ENCODE results near the gene SNX21. TPM values are rescaled to one million over a fixed set of nuclear protein-coding genes. Genes with fewer than 3 reads are reported as not detected.

Gene SNX21
- total RNA-seq, 8 experiments from 2014 or later, result 7.6 to 42.1 (median 15.8) TPM

DNA sequence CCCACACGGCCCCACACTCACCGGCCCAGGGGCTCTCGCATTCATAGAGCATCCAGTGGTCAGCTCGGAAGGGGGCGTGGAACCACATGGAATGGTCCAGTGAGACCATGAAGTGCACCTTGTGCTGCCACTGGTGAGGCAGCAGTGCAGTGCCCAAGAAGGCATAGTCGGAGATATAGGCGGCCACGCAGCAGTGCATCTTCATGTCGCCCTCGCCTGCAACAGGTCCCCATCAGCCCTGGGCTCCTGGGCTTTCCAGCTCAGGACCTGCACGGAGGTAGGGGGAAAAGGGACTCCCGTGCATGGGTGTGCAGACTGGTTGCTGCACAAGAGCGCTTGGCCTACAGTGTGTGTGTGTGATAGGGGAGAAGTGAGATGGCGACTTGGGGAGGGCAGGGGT, 9.9 kb downstream of the SNX21 start:
- no peaks in the 10 kb centered on the region for H3K4me1 ChIP-seq (replicated peaks in 1 of 2)
- peak in 1 of 8 experiments; percentile 27 for ATAC-seq (replicated peaks in 6 of 8)
- H3K27ac ChIP-seq, result no peak overlapping the region
- H3K4me3 ChIP-seq, result no peak overlapping the region
- in situ Hi-C loops (cut with MboI; ENCODE audit: low pct_unique_long_range_greater_than_20kb in 2 of 9, low sequenced_read_pairs in 9 of 9, unreplicated experiment in 9 of 9), result no loop called here
- WGBS, 10 experiments, result 80 to 96% (median 92%) methylated on average over 2 to 13 of the region's 14 CpGs; no CpG with 5 or more reads in 5 of the 10 experiments

DNA sequence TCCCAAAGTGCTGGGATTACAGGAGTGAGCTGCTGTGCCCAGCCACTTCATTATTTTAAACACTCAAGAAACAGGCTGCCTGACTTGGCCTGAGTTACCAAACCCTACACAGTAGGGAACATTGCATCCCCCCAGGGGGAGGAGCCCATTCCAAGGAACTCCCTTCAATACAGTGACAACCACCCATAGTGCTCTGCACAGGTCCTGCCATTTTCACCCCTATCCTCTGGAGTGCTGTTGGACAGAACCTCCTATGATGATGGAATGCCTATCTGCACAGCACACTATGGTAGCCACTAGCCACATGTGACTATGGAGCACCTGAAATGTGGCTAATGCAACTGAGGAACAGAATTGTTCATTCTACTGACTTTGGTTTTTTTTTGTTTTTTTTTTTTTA, 11.9 kb downstream of the SNX21 start:
- Histone ChIP-seq H3K27ac (no peak overlapping the region), H3K4me1 (replicated peaks in 1 of 2) (no peaks in the 10 kb centered on the region), H3K4me3 (no peak overlapping the region)
- ATAC-seq (replicated peaks in 6 of 8), result peak in 2 of 8 experiments; percentile 26 to 48
- in situ Hi-C loops (cut with MboI; ENCODE audit: low pct_unique_long_range_greater_than_20kb in 2 of 9, low sequenced_read_pairs in 9 of 9, unreplicated experiment in 9 of 9), result no loop called here

- no peaks in the 10 kb centered on the region for H3K4me1 ChIP-seq (replicated peaks in 1 of 2)
- ATAC-seq (replicated peaks in 6 of 8), result no peak
- no peak overlapping the region for H3K4me3 ChIP-seq
- WGBS, 10 experiments, result 67 to 100% (median 98%) methylated on average over 2 to 5 of the region's 8 CpGs; no CpG with 5 or more reads in 6 of the 10 experiments
- H3K27ac ChIP-seq, result no peak overlapping the region
- in situ Hi-C loops (cut with MboI; ENCODE audit: low pct_unique_long_range_greater_than_20kb in 2 of 9, low sequenced_read_pairs in 9 of 9, unreplicated experiment in 9 of 9), result no loop called here
These were observed 14.8 kb downstream of the SNX21 start for GRCh38 chr20:45848421-45848820.

DNA sequence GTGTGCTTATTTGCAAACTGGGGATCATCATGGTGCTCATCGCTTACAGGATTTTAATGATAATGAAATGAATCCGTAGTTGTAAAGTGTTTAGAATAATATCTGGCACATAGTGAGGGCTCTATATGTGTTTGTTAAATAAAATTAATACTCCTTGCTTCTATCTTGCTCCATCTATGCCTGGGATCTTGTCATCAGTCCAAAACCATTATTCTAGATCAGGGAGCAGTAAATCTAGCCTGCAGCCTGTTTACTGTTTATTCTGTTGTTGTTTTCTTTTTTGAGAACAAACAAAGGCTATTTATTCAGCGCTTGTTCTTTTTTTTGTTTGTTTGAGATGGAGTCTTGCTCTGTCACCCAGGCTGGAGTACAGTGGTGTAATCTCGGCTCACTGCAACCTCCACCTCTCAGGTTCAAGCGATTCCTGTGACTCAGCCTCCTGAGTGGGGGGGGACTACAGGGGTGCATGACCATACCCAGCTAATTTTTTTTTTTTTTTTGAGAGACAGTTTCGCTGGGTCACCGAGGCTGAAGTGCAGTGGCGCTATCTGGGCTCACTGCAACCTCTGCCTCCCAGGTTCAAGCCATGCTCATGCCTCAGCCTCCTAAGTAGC, 15.5 kb downstream of the SNX21 start:
- Histone ChIP-seq H3K4me3 (no peak overlapping the region), H3K4me1 (replicated peaks in 1 of 2) (no peaks in the 10 kb centered on the region), H3K27ac (no peak overlapping the region)
- in situ Hi-C loops (cut with MboI; ENCODE audit: low pct_unique_long_range_greater_than_20kb in 2 of 9, low sequenced_read_pairs in 9 of 9, unreplicated experiment in 9 of 9), result no loop called here
- ATAC-seq (replicated peaks in 6 of 8), result peak in 2 of 8 experiments; percentile 29 to 41
- WGBS, 10 experiments, result 70 to 100% (median 91%) methylated on average over 1 to 7 of the region's 8 CpGs; no CpG with 5 or more reads in 1 of the 10 experiments

- Histone ChIP-seq H3K4me3 (no peak overlapping the region), H3K27ac (no peak overlapping the region), H3K4me1 (replicated peaks in 1 of 2) (no peaks in the 10 kb centered on the region)
- no peak for ATAC-seq (replicated peaks in 6 of 8)
- in situ Hi-C loops (cut with MboI; ENCODE audit: low pct_unique_long_range_greater_than_20kb in 2 of 9, low sequenced_read_pairs in 9 of 9, unreplicated experiment in 9 of 9), result no loop called here
- WGBS, 10 experiments, result 75 to 100% (median 100%) methylated on average over 1 to 2 of the region's 2 CpGs; no CpG with 5 or more reads in 4 of the 10 experiments
These were observed 16.6 kb downstream of the SNX21 start for GRCh38 chr20:45850238-45850637.

GRCh38 chr20:45850926-45851325, 17.3 kb downstream of the SNX21 start:
- Histone ChIP-seq H3K27ac (no peak overlapping the region), H3K4me1 (replicated peaks in 1 of 2) (peaks cover 3 to 4% of the 10 kb centered on the region in 2 donors), H3K4me3 (no peak overlapping the region)
- no peak for ATAC-seq (replicated peaks in 6 of 8)
- in situ Hi-C loops (cut with MboI; ENCODE audit: low pct_unique_long_range_greater_than_20kb in 2 of 9, low sequenced_read_pairs in 9 of 9, unreplicated experiment in 9 of 9), result no loop called here
- WGBS, 10 experiments, result 80 to 100% (median 100%) methylated on average over 1 of the region's 1 CpG; no CpG with 5 or more reads in 7 of the 10 experiments

- in situ Hi-C loops (cut with MboI; ENCODE audit: low pct_unique_long_range_greater_than_20kb in 2 of 9, low sequenced_read_pairs in 9 of 9, unreplicated experiment in 9 of 9), result no loop called here
- no peak overlapping the region for H3K27ac ChIP-seq
- H3K4me1 ChIP-seq (replicated peaks in 1 of 2), result peaks cover 7 to 9% of the 10 kb centered on the region in 2 donors
- ATAC-seq (replicated peaks in 6 of 8), result no peak
- H3K4me3 ChIP-seq, result no peak overlapping the region
These were observed 17.9 kb downstream of the SNX21 start for GRCh38 chr20:45851501-45851900.

- Histone ChIP-seq H3K4me1 (replicated peaks in 1 of 2) (peaks cover 7 to 10% of the 10 kb centered on the region in 2 donors), H3K4me3 (no peak overlapping the region), H3K27ac (no peak overlapping the region)
- WGBS, 10 experiments, result 86 to 100% (median 98%) methylated on average over 1 to 6 of the region's 6 CpGs; no CpG with 5 or more reads in 4 of the 10 experiments
- in situ Hi-C loops (cut with MboI; ENCODE audit: low pct_unique_long_range_greater_than_20kb in 2 of 9, low sequenced_read_pairs in 9 of 9, unreplicated experiment in 9 of 9), result no loop called here
- no peak for ATAC-seq (replicated peaks in 6 of 8)
These were observed 18.7 kb downstream of the SNX21 start for GRCh38 chr20:45852326-45852725.

DNA sequence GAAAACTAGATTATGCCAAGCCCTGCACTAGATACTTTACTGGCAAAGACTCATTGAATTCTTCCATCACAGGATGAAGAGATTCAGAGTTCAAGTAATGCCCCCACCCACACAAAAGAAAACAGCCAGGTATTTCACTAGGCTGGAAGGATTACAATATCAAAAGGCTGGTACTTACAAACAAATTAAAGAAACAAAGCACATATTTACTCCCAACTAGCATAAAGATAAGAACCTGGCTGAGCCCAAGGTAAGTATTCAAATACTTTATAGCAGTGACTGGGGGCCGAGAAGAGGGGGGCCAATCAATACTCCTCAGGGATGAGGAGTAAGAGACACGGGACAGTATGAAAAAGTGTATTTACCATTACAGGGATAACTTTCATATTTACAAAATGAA, 19.9 kb downstream of the SNX21 start:
- peaks cover 13 to 15% of the 10 kb centered on the region in 2 donors for H3K4me1 ChIP-seq (replicated peaks in 1 of 2)
- 20 to 89% (median 50%) methylated on average over 1 to 2 of the region's 2 CpGs; no CpG with 5 or more reads in 2 of the 10 experiments for WGBS, 10 experiments
- no peak overlapping the region for H3K4me3 ChIP-seq
- no peak overlapping the region for H3K27ac ChIP-seq
- in situ Hi-C loops (cut with MboI; ENCODE audit: low pct_unique_long_range_greater_than_20kb in 2 of 9, low sequenced_read_pairs in 9 of 9, unreplicated experiment in 9 of 9), result no loop called here
- ATAC-seq (replicated peaks in 6 of 8), result no peak

DNA sequence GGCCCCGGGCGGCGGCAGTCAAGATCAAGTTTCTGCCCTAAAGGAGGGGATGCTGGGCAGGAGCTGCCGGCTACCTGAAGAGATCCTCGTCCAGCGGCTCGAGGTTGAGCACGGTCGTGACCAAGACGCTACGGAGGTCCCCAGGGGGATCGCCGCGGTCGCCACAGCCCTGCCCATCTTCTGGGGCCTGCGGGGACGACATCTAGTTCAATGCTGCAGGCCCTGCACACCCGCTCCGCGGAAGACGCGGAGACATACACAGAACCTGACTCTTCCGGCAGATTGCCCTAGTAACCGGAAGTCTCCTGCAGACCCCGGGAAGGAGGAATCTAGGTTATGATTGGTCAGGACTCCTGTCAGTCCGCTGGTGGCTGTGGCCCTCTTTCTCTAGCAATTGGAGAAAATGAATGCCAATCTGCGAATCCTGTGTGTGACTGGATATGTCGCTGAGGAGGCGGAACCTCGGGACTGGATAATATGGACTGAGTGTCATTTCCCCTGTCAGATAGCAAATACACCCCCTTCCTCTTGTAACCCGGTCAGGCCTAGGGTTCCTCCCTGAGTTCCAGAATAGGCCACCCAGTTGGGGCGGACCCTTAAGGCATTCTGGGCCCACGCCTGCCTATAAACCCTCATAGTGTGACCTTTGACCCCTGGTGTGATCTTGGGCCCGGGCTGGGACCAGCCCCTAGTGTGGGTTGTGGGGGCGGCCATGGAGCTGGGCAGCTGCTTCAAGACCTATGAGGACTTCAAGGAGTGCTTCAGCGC, 23.7 kb downstream of the SNX21 start, which contains the start of the genes ACOT8 and ZSWIM3:
TSS of gene ACOT8 (minus strand) at position 279 of the 768 bp plus-strand sequence. CDS start at position 202, 77 bp downstream.
TSS of gene ZSWIM3 (plus strand) at position 501 of the 768 bp plus-strand sequence. CDS start at position 713, 212 bp downstream.
- peaks cover 16 to 26% of the 10 kb centered on the region in 2 donors for H3K4me1 ChIP-seq (replicated peaks in 1 of 2)
- in situ Hi-C loops (cut with MboI; ENCODE audit: low pct_unique_long_range_greater_than_20kb in 2 of 9, low sequenced_read_pairs in 9 of 9, unreplicated experiment in 9 of 9), result no loop called here
- peak; percentile 96 to 99 (median 98) for ATAC-seq (replicated peaks in 6 of 8)
- peak within 1 kb of the TSS; percentile 75 to 86 (median 82) for H3K4me3 ChIP-seq
- 0 to 4% (median 0%) methylated on average over 2 to 10 of the region's 36 CpGs; no CpG with 5 or more reads in 3 of the 10 experiments for WGBS, 10 experiments
- peak within 1 kb of the TSS; percentile 82 to 88 for H3K27ac ChIP-seq

DNA sequence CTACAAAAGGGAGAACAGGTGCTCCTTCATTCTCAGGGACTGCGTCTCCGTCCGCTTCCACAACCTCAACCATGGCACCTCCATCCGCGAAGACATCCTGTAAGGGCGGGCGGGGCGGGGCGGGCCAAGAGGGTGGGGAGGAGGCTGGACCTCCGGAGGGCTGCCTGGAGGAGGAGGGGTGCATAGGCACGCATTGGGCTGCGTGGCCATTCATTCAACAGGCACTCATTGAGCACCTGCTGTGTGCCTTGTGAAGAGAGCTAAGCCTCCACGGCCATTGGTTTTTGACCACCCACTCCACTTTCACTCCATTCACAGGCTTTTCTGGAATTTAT, 24.2 kb downstream of the SNX21 start:
- ATAC-seq (replicated peaks in 6 of 8), result peak in 3 of 8 experiments; percentile 8 to 13 (median 9)
- H3K4me1 ChIP-seq (replicated peaks in 1 of 2), result peaks cover 16 to 26% of the 10 kb centered on the region in 2 donors
- H3K27ac ChIP-seq, result peak overlapping the region; percentile 82 to 86
- in situ Hi-C loops (cut with MboI; ENCODE audit: low pct_unique_long_range_greater_than_20kb in 2 of 9, low sequenced_read_pairs in 9 of 9, unreplicated experiment in 9 of 9), result no loop called here
- H3K4me3 ChIP-seq, result peak overlapping the region; percentile 75 to 86 (median 82)
- 20 to 43% methylated on average over 1 of the region's 13 CpGs; no CpG with 5 or more reads in 8 of the 10 experiments for WGBS, 10 experiments

DNA sequence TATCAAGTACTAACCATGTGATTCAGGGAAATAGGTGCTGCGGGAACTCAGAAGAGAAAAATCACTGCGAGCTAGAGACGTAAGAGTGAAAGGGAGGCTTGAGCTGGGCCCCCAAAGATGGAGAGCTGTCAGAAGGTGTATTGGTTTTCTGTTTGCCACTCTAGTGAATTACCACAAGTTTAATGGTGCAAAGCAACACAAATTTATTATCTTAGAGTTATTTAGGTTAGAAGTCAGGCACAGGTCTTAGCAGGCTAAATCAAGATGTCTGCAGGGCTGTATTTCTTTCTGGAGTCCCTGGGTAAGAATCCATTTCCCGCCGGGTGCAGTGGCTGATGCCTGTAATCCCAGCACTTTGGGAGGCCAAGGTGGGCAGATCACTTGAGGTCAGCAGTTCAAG, 26.3 kb downstream of the SNX21 start:
- no peak for ATAC-seq (replicated peaks in 6 of 8)

GRCh38 chr20:45860560-45861220, 27.1 kb downstream of the SNX21 start:
- Histone ChIP-seq H3K4me1 (replicated peaks in 1 of 2) (peaks cover 15 to 26% of the 10 kb centered on the region in 2 donors), H3K4me3 (no peak overlapping the region), H3K27ac (no peak overlapping the region)
- in situ Hi-C loops (cut with MboI; ENCODE audit: low pct_unique_long_range_greater_than_20kb in 2 of 9, low sequenced_read_pairs in 9 of 9, unreplicated experiment in 9 of 9), result no loop called here
- ATAC-seq (replicated peaks in 6 of 8), result no peak
- WGBS, 10 experiments, result 13 to 96% (median 65%) methylated on average over 1 to 6 of the region's 7 CpGs; no CpG with 5 or more reads in 2 of the 10 experiments

More for the DNA sequence above, 26.3 kb downstream of the SNX21 start:
- 89 to 100% (median 96%) methylated on average over 2 to 5 of the region's 5 CpGs; no CpG with 5 or more reads in 3 of the 10 experiments for WGBS, 10 experiments
- in situ Hi-C loops (cut with MboI; ENCODE audit: low pct_unique_long_range_greater_than_20kb in 2 of 9, low sequenced_read_pairs in 9 of 9, unreplicated experiment in 9 of 9), result no loop called here
- Histone ChIP-seq H3K27ac (no peak overlapping the region), H3K4me1 (replicated peaks in 1 of 2) (peaks cover 16 to 26% of the 10 kb centered on the region in 2 donors), H3K4me3 (no peak overlapping the region)
